ENCODE measurements around the gene EFCAB12.

DNA sequence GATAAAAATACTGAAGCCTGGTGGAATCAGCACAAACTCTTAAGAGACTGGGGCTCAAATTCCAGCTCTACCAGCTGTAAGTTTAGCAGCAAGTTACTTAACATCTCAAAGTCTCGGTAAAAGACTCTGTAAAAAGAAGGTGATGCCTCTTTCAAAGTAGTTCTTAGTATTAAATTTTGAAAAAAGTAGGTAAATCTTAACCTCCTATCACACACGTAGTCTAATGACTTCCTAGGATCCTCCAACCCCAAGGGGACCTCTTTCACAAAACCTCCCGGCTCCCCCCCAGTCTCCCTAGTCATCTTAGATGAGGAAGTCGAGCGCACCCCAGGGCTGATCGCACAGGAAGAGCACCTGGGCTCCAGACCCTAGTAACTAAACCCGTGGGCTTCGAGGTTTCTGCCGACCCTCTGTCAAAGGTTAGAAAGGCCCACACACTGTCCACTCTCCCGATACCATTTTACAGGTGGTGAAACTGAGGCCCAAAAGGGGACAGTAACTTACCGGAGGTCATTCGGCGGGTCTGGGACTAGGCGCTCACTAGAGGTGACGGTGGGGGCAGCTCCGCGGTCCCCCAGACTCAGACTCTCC lies 10.9 kb upstream of the EFCAB12 start:
- TF ChIP-seq POLR2A (IDR thresholded peaks at IDR 0.05) (peak in 3 of 4 donors; percentile 50 to 77 (median 73)), EP300 (IDR thresholded peaks at IDR 0.05) (no peak), CTCF (IDR thresholded peaks at IDR 0.05) (no peak)
